GM23338 (cell line): ENCODE measurements around the gene ZNF101.

Experiments
- CREB1 ChIP-seq: fragments of 250-450 bp; sonication (Bioruptor Pico); IDR thresholded peaks from 2 replicates; pipeline ENCODE4 v1.5.0; 2020; ENCODE audit warnings: low read depth, mild to moderate bottlenecking, moderate library complexity
- CTCF ChIP-seq, 2 experiments: fragments of 200-600 bp in 1 of 2; sonication (generic) in 1 of 2; conservative IDR thresholded peaks; 2 replicates each; pipeline versions ENCODE4 v1.5.1 to v1.6.1; 2016 to 2017; ENCODE audit warnings: antibody characterized with exemption in 2 of 2, low read depth in 2 of 2, mild to moderate bottlenecking in 2 of 2, moderate library complexity in 1 of 2
- EZH2 ChIP-seq: fragments of 200-600 bp; sonication (generic); IDR thresholded peaks from one replicate; pipeline ENCODE4 v1.8.0; 2017; ENCODE audit warnings: antibody characterized with exemption, mild to moderate bottlenecking, low read depth; ENCODE audit not compliant: unreplicated experiment
- EZH2phosphoT487 ChIP-seq: fragments of 200-600 bp; sonication (generic); IDR thresholded peaks from one replicate; pipeline ENCODE4 v1.8.1; 2018; ENCODE audit warnings: antibody characterized with exemption; ENCODE audit not compliant: unreplicated experiment
- JUNB ChIP-seq: IDR thresholded peaks from one replicate; pipeline ENCODE4 v1.6.1; 2016; ENCODE audit warnings: antibody characterized with exemption; ENCODE audit not compliant: unreplicated experiment
- POLR2AphosphoS5 ChIP-seq: IDR thresholded peaks from 2 replicates; pipeline ENCODE4 v1.6.1; 2016; ENCODE audit warnings: antibody characterized with exemption, low read depth
- REST ChIP-seq: IDR thresholded peaks from one replicate; pipeline ENCODE4 v1.6.1; 2018; ENCODE audit warnings: antibody characterized with exemption; ENCODE audit not compliant: unreplicated experiment

DNA sequence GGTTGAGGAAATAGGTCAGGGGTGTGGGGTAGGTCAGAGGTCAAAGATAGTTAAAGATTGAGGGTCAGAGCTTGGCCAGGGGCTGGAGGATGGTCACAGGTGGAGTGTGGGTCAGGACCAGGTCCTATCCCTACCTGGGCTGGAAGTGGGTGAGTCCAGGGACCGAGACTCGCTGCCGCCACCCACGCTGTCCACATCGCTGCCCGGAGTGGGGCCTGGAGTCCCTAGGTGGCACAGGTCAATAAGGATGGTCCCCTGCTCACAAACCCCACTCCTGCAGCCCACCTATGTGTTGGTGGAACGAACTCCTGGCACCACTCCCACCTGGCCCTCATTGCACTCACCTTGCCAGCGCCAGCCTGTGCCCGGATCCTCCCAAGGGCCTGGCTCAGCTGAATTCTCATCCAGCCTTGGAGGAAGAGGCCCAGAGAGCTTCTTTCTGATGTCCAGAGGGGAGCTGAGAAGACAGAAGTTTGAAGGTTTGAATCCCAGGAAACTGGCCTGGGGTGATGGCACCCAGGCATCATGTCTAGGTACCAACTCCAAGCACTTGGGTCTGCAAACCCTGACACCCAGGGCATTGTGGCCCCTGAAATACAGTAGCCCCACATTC, 32.0 kb upstream of the ZNF101 start:
- no peak for TF ChIP-seq CTCF (conservative IDR thresholded peaks at IDR 0.05; ENCODE audit: low read depth in 2 of 2)
- TF ChIP-seq EZH2, result no peak
- no peak for TF ChIP-seq JUNB
- TF ChIP-seq EZH2phosphoT487, result no peak
- no peak for TF ChIP-seq POLR2AphosphoS5
- no peak for TF ChIP-seq CREB1
- TF ChIP-seq REST, result no peak
